GM12878 (cell line): Measurements from ENCODE around the gene CELSR3. TPM values are rescaled to one million over a fixed set of nuclear protein-coding genes. Genes with fewer than 3 reads are reported as not detected.

Source experiments
- ATAC-seq: fragments of 200-7000 bp; cut with Tn5 transposase; 3 replicates; pipeline ENCODE4 v1.9.1; 2020; ENCODE audit warnings: mild to moderate bottlenecking, moderate library complexity
- BruUV-seq: library from RNA; stranded (reverse); fragments of 400-500 nt; replicated peaks from 2 replicates; lab custom pipeline; 2021; lab: Mats Ljungman, UMichigan
- CTCF ChIA-PET: fragments of 300-600 bp; sonication (Branson Sonifier 250); formaldehyde crosslinking; extraction: SDS; loops from one replicate; lab custom pipeline; 2021; ENCODE audit warnings: inconsistent platforms; lab: Yijun Ruan, JAX
- POLR2A ChIA-PET: fragments of 350-600 bp; formaldehyde crosslinking; extraction: SDS; loops from one replicate; lab custom pipeline; 2021; ENCODE audit warnings: inconsistent platforms; lab: Charles Lee
- RAD21 ChIA-PET: fragments of 300-600 bp; sonication (Branson Sonifier 250); formaldehyde crosslinking; loops from one replicate; lab custom pipeline; 2023; ENCODE audit warnings: antibody characterized with exemption; ENCODE audit not compliant: unreplicated experiment; lab: Charles Lee
- SMC1A ChIA-PET: fragments of 300-600 bp; sonication (Branson Sonifier 250); formaldehyde crosslinking; loops from one replicate; lab custom pipeline; 2023; ENCODE audit not compliant: unreplicated experiment, uncharacterized antibody; lab: Charles Lee
- DNase-seq: peaks from one replicate; pipeline ENCODE4 v3.0.0-alpha.2; 2011; ENCODE audit warnings: low read depth, low spot score
- FAIRE-seq: peaks from 3 replicates; lab custom pipeline; 2011; peaks lifted over from hg19 to GRCh38; lab: Jason Lieb, UNC
- H2AFZ ChIP-seq: 2 replicates; pipeline ENCODE4 v1.6.0; 2011; ENCODE audit warnings: low read depth, low read length, control low read depth; ENCODE audit not compliant: control insufficient read depth
- H3K27ac ChIP-seq: 2 replicates; pipeline ENCODE4 v1.5.1; 2011; ENCODE audit warnings: control low read depth; ENCODE audit not compliant: control insufficient read depth, insufficient read depth
- H3K27me3 ChIP-seq, 2 experiments: replicated peaks in 1 of 2; 2 replicates each; pipeline versions ENCODE4 v1.6.0 to v1.6.1; 2011; ENCODE audit warnings: low read length in 1 of 2; ENCODE audit not compliant: control insufficient read depth in 2 of 2, insufficient read depth in 2 of 2
- H3K36me3 ChIP-seq, 2 experiments: 2 replicates each; pipeline ENCODE4 v1.5.1; 2011; ENCODE audit warnings: low read length in 1 of 2; ENCODE audit not compliant: control insufficient read depth in 2 of 2, insufficient read depth in 2 of 2
- H3K4me1 ChIP-seq: 2 replicates; pipeline ENCODE4 v1.6.1; 2011; ENCODE audit warnings: mild to moderate bottlenecking, low read length, moderate library complexity, mixed read lengths; ENCODE audit not compliant: control insufficient read depth, insufficient read depth
- H3K4me2 ChIP-seq: 2 replicates; pipeline ENCODE4 v1.6.0; 2011; ENCODE audit warnings: control low read depth; ENCODE audit not compliant: control insufficient read depth, insufficient read depth
- H3K4me3 ChIP-seq: fragments of 200-600 bp; sonication (generic); 2 replicates; pipeline ENCODE4 v1.5.1; 2016
- H3K79me2 ChIP-seq: 2 replicates; pipeline ENCODE4 v1.6.0; 2011; ENCODE audit warnings: low read length; ENCODE audit not compliant: control insufficient read depth, insufficient read depth
- H3K9ac ChIP-seq: 2 replicates; pipeline ENCODE4 v1.8.0; 2011; ENCODE audit warnings: low read length, control low read depth, mixed read lengths; ENCODE audit not compliant: control insufficient read depth, insufficient read depth
- H3K9me3 ChIP-seq: replicated peaks from 3 replicates; pipeline ENCODE4 v1.5.1; 2011; ENCODE audit warnings: mild to moderate bottlenecking, low read length; ENCODE audit not compliant: control insufficient read depth, insufficient read depth
- H4K20me1 ChIP-seq: 2 replicates; pipeline ENCODE4 v1.6.0; 2011; ENCODE audit not compliant: control insufficient read depth, insufficient read depth
- BRCA1 ChIP-seq: IDR thresholded peaks from 2 replicates; pipeline ENCODE4 v1.6.1; 2011; ENCODE audit warnings: low read depth, low read length, improper control_type of control experiment
- CBX5 ChIP-seq: sonication (generic); IDR thresholded peaks from 2 replicates; pipeline ENCODE4 v1.6.1; 2016; ENCODE audit warnings: low read depth, moderate library complexity, mild to moderate bottlenecking, inconsistent platforms
- EGR1 ChIP-seq, 2 experiments: IDR thresholded peaks; 1 replicate in 1 of 2; 2 replicates in 1 of 2; pipeline ENCODE4 v1.6.1; 2011 to 2012; ENCODE audit warnings: low read depth in 2 of 2, low read length in 2 of 2, borderline replicate concordance in 1 of 2, mild to moderate bottlenecking in 1 of 2, moderate library complexity in 1 of 2
- NBN ChIP-seq: fragments of 450-650 bp; IDR thresholded peaks from 2 replicates; pipeline ENCODE4 v1.6.1; 2016
- STAT1 ChIP-seq: fragments of 450-650 bp; conservative IDR thresholded peaks from 2 replicates; pipeline ENCODE4 v1.6.1; 2014; ENCODE audit warnings: antibody characterized with exemption, mild to moderate bottlenecking
- WGBS: methylation state at CpG from one replicate; pipeline ENCODE4 v1.1.6; 2016; ENCODE audit warnings: low lambda C conversion rate; ENCODE audit not compliant: insufficient replicate concordance, insufficient coverage; ENCODE audit errors: missing lambda C conversion rate; 5-methylcytosine and 5-hydroxymethylcytosine counted together
- in situ Hi-C: fragments of 300-500 bp; cut with MboI; formaldehyde crosslinking; loops from 9 replicates; pipeline ENCODE4 v1.14.3; 2018; ENCODE audit warnings: mixed read lengths
- intact Hi-C: fragments of 100-400 bp; cut with micrococcal nuclease; formaldehyde crosslinking; loops from one replicate; pipeline ENCODE4 v1.14.2; 2022; ENCODE audit not compliant: unreplicated experiment
- polyA plus RNA-seq, 11 experiments: library from polyadenylated mRNA; depleted of rRNA in 4 of 11; unstranded in 6 of 11; stranded (reverse) in 5 of 11; fragments of >200 nt; fragmentation: Nextera tagmentation in 4 of 11; fragmentation: Illumina TruSeq in 1 of 11; extraction: Ambion mirVana in 4 of 11; extraction: Trizol in 1 of 11; gene quantifications; 1 replicate in 1 of 11; 2 replicates in 10 of 11; pipeline versions ENCODE4 v1.2.1 to v1.2.3, GENCODE V29; 2011 to 2016; ENCODE audit warnings: inconsistent platforms in 2 of 11, missing spikeins in 2 of 11, low read depth in 1 of 11
- total RNA-seq, 4 experiments: library from RNA; depleted of rRNA in 3 of 4; stranded (reverse); fragments of >200 nt in 3 of 4; fragmentation: Illumina TruSeq in 1 of 4; extraction: Trizol in 1 of 4; gene quantifications; 2 replicates each; pipeline versions ENCODE4 v1.2.1 to v1.2.3, GENCODE V29; 2013 to 2021
- TF ChIP-seq, protein P1 (sequence below): fragments of 450-650 bp; IDR thresholded peaks from 2 replicates; pipeline ENCODE4 v1.6.1; 2017; ENCODE audit warnings: antibody characterized with exemption, mild to moderate bottlenecking, moderate library complexity
- TF ChIP-seq, protein P2 (sequence below), 3 experiments: IDR thresholded peaks in 2 of 3; conservative IDR thresholded peaks in 1 of 3; 2 replicates each; pipeline ENCODE4 v1.5.1; 2011; ENCODE audit warnings: low read depth in 3 of 3, low read length in 3 of 3, mild to moderate bottlenecking in 3 of 3, control low read depth in 2 of 3, moderate library complexity in 2 of 3, inconsistent platforms in 1 of 3, mixed read lengths in 1 of 3; ENCODE audit not compliant: control insufficient read depth in 2 of 3, insufficient read depth in 1 of 3; ENCODE audit errors: extremely low read depth in 1 of 3

Gene CELSR3
- total and polyA plus RNA-seq, 10 of the 15 experiments (the other 5 are each of a cell fraction or from before 2014, with no cell fraction given): 0.08 to 1.6 (median 0.57) TPM

DNA sequence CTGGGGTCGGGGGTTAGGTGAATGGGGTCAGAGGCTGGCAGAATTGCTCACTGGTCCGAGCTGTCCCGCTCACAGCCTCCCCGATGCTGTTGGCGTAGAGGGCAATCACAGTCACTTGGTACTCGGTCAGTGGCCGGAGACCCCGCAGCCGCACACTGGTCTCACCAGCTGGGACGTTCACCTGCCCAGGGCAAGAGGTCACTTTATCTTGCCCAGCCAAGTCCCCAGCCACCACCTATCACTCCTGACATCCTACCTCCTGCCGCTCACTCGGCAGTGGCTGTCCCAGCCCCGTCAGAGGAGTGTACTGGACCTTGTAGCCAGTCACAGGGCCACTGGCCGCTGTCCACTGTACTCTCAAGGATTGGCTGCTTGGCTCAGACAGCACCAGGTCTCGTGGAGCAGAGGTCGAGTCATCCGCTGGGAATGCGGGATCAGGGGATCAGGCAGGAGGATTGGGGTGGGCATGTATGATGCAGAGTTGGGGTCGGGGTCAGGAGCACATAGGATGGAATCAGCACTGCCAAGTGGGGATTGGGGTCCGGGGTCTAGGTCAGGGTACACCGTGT is 70.1 kb downstream of the CELSR3 start:
- intact Hi-C loops: no loop called here
- H4K20me1 ChIP-seq: no peaks in the 10 kb centered on the region
- TF ChIP-seq EGR1 (IDR thresholded peaks at IDR 0.05; ENCODE audit: borderline replicate concordance in 1 of 2, low read depth in 2 of 2, low read length in 2 of 2) (no peak), CBX5 (no peak), BRCA1 (no peak), NBN (no peak), STAT1 (no peak)
- TF ChIP-seq, protein P1, sequence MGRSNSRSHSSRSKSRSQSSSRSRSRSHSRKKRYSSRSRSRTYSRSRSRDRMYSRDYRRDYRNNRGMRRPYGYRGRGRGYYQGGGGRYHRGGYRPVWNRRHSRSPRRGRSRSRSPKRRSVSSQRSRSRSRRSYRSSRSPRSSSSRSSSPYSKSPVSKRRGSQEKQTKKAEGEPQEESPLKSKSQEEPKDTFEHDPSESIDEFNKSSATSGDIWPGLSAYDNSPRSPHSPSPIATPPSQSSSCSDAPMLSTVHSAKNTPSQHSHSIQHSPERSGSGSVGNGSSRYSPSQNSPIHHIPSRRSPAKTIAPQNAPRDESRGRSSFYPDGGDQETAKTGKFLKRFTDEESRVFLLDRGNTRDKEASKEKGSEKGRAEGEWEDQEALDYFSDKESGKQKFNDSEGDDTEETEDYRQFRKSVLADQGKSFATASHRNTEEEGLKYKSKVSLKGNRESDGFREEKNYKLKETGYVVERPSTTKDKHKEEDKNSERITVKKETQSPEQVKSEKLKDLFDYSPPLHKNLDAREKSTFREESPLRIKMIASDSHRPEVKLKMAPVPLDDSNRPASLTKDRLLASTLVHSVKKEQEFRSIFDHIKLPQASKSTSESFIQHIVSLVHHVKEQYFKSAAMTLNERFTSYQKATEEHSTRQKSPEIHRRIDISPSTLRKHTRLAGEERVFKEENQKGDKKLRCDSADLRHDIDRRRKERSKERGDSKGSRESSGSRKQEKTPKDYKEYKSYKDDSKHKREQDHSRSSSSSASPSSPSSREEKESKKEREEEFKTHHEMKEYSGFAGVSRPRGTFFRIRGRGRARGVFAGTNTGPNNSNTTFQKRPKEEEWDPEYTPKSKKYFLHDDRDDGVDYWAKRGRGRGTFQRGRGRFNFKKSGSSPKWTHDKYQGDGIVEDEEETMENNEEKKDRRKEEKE: no peak
- TF ChIP-seq, protein P2, sequence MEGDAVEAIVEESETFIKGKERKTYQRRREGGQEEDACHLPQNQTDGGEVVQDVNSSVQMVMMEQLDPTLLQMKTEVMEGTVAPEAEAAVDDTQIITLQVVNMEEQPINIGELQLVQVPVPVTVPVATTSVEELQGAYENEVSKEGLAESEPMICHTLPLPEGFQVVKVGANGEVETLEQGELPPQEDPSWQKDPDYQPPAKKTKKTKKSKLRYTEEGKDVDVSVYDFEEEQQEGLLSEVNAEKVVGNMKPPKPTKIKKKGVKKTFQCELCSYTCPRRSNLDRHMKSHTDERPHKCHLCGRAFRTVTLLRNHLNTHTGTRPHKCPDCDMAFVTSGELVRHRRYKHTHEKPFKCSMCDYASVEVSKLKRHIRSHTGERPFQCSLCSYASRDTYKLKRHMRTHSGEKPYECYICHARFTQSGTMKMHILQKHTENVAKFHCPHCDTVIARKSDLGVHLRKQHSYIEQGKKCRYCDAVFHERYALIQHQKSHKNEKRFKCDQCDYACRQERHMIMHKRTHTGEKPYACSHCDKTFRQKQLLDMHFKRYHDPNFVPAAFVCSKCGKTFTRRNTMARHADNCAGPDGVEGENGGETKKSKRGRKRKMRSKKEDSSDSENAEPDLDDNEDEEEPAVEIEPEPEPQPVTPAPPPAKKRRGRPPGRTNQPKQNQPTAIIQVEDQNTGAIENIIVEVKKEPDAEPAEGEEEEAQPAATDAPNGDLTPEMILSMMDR (IDR thresholded peaks at IDR 0.05 in 2 of 3, conservative IDR thresholded peaks at IDR 0.05 in 1 of 3; ENCODE audit: control insufficient read depth in 2 of 3, extremely low read depth in 1 of 3, insufficient read depth in 1 of 3, low read depth in 3 of 3, low read length in 3 of 3): no peak
- TF ChIP-seq, all 136 proteins: peak for 0
- in situ Hi-C loops: no loop called here
- Histone ChIP-seq H3K36me3 (no peaks in the 10 kb centered on the region), H3K4me2 (no peak overlapping the region), H3K27ac (no peak overlapping the region), H3K4me3 (no peak overlapping the region), H3K4me1 (no peaks in the 10 kb centered on the region; the same call in 1 of the 2 replicates), H3K9ac (no peak overlapping the region), H3K27me3 (peaks cover 0 to 9% of the 10 kb centered on the region in 2 experiments; a peak in 2 of 4 replicates), H3K79me2 (no peaks in the 10 kb centered on the region), H3K9me3 (no peaks in the 10 kb centered on the region), H2AFZ (no peak overlapping the region)
- ChIA-PET POLR2A (interaction anchor here (0.5 kb wide), 1 partner anchor 31 kb away, joined by 4 read pairs; no protein-coding TSS in a partner anchor), CTCF (no interaction called here), SMC1A (no interaction called here), RAD21 (no interaction called here)
- BruUV-seq: no TSS peak
- DNase-seq (no peak), FAIRE-seq (no peak), ATAC-seq (no peak)
- WGBS: 48% methylated on average over 21 of the region's 21 CpGs
